Neuron (in vitro differentiated cells): ENCODE results near the gene ZFYVE1.
"Not testable (repeated sequence)": the region's sequence is repeated elsewhere in the genome, so short reads cannot be mapped to it uniquely, and the experiment has no call there.

Experiments
- H2AFZ ChIP-seq: one replicate; pipeline ENCODE4 v1.6.1; 2013; ENCODE audit warnings: low read depth, mild to moderate bottlenecking, inconsistent platforms, low read length, moderate library complexity
- H3K27me3 ChIP-seq: one replicate; pipeline ENCODE4 v1.6.1; 2013; ENCODE audit warnings: low read length; ENCODE audit not compliant: insufficient read depth
- H3K36me3 ChIP-seq: one replicate; pipeline ENCODE4 v1.6.1; 2013; ENCODE audit warnings: low read length; ENCODE audit not compliant: insufficient read depth
- H3K4me1 ChIP-seq: one replicate; pipeline ENCODE4 v1.6.1; 2013; ENCODE audit warnings: low read length; ENCODE audit not compliant: insufficient read depth
- H3K4me3 ChIP-seq: 2 replicates; pipeline ENCODE4 v1.5.1; 2013; ENCODE audit warnings: mild to moderate bottlenecking, low read length, moderate library complexity
- H3K9me3 ChIP-seq: one replicate; pipeline ENCODE4 v1.6.1; 2013; ENCODE audit warnings: low read length

ZFYVE1 gene

DNA sequence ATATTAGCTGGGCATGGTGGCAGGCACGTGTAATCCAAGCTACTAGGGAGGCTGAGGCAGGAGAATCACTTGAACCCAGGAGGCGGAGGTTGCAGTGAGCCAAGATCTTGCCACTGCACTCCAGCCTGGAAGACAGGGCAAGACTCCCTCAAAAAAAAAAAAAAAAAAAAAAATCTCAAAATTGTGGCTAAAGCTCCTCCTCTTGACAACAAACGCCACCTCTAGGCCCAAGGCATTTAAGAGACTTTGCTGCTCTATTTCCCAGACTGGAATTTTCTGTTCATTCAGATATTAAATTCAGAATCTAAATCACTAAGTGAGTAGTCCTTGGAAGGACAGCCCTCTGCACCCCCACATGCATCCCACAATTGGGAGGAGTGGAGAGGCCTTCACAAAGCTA is 1.4 kb downstream of the ZFYVE1 start:
- no peak overlapping the region for H2AFZ ChIP-seq
- H3K4me1 ChIP-seq, result peaks cover 21% of the 10 kb centered on the region
- H3K36me3 ChIP-seq, result peaks cover 26% of the 10 kb centered on the region
- H3K4me3 ChIP-seq, result peak overlapping the region; percentile 73
- no peaks in the 10 kb centered on the region for H3K27me3 ChIP-seq
- peaks cover under 1% of the 10 kb centered on the region for H3K9me3 ChIP-seq

DNA sequence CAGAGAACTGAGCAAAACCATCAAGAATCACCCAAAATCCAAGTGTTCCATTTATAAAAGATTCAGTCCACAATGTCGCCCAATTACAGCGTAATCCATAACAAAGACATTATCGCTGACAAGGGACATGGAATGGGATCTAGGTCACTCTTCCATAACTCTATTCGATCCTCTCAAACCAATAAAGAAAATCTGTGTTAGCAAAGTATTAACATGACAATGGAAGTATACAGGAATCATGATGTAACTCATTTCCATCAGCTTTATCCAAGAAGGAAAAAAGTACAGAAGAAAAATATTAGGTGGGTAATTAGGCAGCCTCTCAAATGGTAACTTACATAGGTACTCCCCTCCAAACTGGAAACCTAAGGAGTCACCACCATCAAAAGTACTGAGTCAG is 4.9 kb downstream of the ZFYVE1 start:
- peak overlapping the region; percentile 13 for H3K4me3 ChIP-seq
- peaks cover 35% of the 10 kb centered on the region for H3K36me3 ChIP-seq
- peaks cover 16% of the 10 kb centered on the region for H3K4me1 ChIP-seq
- H2AFZ ChIP-seq, result no peak overlapping the region
- H3K27me3 ChIP-seq, result no peaks in the 10 kb centered on the region
- peaks cover 2% of the 10 kb centered on the region for H3K9me3 ChIP-seq

DNA sequence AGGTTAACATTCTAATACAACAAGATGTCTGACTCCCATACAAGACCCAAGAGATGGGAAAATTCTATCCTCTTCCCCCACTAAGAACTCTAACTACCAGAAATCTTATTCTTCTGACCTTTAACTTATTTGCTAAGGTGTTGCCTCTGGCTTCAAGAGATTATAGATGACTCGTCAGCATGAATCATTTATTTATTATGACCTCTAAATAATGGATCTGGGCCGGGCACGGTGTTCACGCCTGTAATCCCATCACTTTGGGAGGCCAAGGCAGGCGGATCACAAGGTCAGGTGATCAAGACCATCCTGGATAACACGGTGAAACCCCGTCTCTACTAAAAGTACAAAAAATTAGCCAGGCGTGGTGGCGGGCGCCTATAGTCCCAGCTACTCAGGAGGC is 10.9 kb downstream of the ZFYVE1 start:
- not testable (repeated sequence) for H2AFZ ChIP-seq, H3K4me1 ChIP-seq, H3K27me3 ChIP-seq, H3K4me3 ChIP-seq, H3K9me3 ChIP-seq
- H3K36me3 ChIP-seq, result peaks cover 21% of the 10 kb centered on the region

DNA sequence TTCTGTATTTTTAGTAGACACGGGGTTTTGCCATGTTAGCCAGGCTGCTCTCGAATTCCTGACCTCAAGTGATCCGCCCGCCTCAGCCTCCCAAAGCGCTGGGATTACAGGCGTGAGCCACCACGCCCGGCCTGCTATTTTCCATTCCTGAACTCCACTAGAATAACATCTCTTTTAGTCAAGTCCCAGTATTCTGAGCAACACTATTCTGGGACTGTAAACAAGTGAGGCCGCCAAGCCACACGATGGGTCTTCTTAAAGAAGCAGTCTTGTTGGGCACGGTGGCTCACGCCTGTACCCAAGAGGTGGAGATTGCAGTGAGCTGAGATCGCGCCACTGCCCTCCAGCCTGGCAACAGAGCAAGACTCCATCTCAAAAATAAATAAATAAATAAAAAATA is 11.4 kb downstream of the ZFYVE1 start:
- H3K27me3 ChIP-seq, H3K9me3 ChIP-seq, H3K4me1 ChIP-seq, H3K4me3 ChIP-seq, H2AFZ ChIP-seq: not testable (repeated sequence)
- H3K36me3 ChIP-seq, result peaks cover 21% of the 10 kb centered on the region

DNA sequence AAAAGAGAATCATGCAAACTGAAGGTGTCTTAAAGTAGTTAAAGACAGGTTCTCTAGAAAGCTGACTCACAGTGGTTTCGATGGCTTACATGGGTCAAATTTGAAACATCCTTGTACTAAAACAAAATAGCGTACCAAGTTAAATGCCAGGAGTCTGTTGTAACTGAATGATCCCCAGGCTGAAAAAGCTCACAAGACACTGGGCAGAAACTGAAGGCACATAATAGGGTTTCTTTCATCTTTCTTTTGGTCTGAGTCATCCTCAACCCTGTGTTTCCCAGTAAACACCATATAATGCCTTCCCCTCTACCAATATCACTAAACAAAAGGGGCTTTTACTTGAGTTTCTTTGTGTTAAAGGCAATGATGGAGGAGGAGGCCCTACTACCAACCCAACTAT is 12.8 kb downstream of the ZFYVE1 start:
- no peaks in the 10 kb centered on the region for H3K27me3 ChIP-seq
- H2AFZ ChIP-seq, result no peak overlapping the region
- no peak overlapping the region for H3K4me3 ChIP-seq
- H3K36me3 ChIP-seq, result peaks cover 21% of the 10 kb centered on the region
- no peaks in the 10 kb centered on the region for H3K4me1 ChIP-seq
- peaks cover 2% of the 10 kb centered on the region for H3K9me3 ChIP-seq

DNA sequence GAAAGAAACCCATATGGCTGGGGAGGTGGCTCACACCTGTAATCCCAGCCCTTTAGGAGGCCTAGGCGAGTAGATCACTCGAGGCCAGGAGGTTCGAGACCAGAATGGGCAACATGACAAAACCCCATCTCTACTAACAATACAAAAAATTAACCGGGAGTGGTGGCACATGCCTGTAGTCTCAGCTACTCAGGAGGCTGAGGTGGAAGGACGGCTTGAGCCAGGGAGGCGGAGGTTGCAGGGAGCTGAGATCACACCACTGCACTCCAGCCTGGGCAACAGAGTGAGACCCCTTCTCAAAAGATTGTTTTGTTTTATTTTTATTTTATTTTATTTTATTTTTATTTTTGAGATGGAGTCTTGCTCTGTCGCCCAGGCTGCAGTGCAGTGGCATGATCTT is 15.7 kb downstream of the ZFYVE1 start:
- H2AFZ ChIP-seq, H3K4me1 ChIP-seq, H3K9me3 ChIP-seq, H3K27me3 ChIP-seq, H3K4me3 ChIP-seq: not testable (repeated sequence)
- H3K36me3 ChIP-seq, result peaks cover 19% of the 10 kb centered on the region

DNA sequence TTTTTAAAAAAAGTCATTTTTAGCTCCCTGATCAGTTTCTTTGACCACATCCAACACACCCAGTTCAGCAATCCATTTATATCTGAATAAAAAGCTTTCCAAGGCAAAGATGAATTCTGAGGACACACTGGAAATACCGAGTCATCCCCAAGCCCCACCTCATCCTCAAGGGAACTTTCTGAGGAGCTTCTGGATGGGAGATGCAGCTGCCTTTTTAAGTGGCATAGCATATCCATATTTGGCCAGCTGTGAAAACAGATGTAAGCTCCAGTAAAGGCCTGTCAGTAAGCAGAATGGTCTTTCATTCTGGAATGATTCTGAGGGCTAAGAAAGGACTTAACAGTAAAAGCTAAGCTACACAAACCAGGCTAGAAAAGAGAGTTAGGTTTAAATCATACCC is 18.4 kb downstream of the ZFYVE1 start:
- Histone ChIP-seq H3K36me3 (peaks cover 16% of the 10 kb centered on the region), H3K27me3 (no peaks in the 10 kb centered on the region), H3K4me1 (no peaks in the 10 kb centered on the region), H3K4me3 (no peak overlapping the region), H2AFZ (no peak overlapping the region), H3K9me3 (peaks cover 2% of the 10 kb centered on the region)

DNA sequence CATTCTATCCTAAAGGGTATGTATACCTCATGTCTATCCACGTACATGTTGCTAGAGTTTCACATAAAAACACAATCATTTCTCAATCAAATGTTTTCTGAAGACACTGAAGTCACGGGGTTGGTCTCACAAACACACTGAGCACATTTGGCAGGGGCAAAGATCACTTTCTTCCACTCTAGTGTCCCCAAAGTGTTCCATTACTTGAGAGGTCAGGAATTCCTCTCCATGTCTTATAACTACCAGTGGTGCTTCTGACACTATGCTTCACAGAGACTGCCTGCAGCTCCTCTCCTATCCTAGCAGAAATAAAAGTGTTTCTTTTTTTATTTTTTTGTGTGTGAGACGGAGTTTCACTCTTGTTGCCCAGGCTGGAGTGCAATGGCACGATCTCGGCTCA is 19.1 kb downstream of the ZFYVE1 start:
- H3K36me3 ChIP-seq, result peaks cover 13% of the 10 kb centered on the region

DNA sequence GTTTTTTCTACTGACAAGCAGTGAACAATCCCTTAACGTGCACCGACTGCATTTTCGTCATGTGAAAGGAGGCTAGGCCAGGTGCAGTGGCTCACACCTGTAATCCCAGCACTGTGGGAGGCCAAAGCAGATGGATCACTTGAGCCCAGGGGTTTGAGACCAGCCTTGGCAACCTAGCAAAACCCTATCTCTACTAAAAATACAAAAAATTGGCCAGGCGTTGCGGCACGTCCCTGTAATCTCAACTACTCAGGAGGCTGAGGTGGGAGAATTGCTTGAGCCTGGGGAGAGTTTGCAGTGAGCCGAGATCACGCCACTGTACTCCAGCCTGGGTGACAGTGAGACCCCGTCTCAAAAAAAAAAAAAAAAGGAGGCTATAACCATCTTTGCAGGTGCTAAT is 22.3 kb downstream of the ZFYVE1 start:
- H2AFZ ChIP-seq, H3K9me3 ChIP-seq, H3K4me3 ChIP-seq, H3K36me3 ChIP-seq, H3K4me1 ChIP-seq, H3K27me3 ChIP-seq: not testable (repeated sequence)

More for the DNA sequence above, 19.1 kb downstream of the ZFYVE1 start:
- H3K4me1 ChIP-seq, result no peaks in the 10 kb centered on the region
- H3K27me3 ChIP-seq, result no peaks in the 10 kb centered on the region
- H3K4me3 ChIP-seq, result no peak overlapping the region
- peaks cover 2% of the 10 kb centered on the region for H3K9me3 ChIP-seq
- H2AFZ ChIP-seq, result no peak overlapping the region

DNA sequence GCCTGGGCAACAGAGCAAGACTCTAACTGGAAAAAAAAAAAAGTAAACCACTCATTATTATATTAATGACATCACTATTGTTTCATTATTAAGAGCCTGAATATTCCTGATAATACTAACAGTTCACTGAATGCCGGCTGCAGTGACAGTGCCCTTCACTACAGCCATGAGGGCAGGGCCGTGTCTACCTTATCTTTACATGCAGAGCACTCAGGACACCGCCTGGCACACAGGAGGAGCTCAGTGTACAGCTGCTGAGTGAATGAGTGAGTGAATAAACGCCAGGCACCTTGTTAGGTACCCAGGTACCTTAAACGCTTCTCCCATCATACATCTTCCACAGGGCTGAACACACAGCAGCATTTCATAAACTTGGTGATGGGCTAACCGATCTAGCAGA is 23.2 kb downstream of the ZFYVE1 start:
- Histone ChIP-seq H3K9me3 (no peaks in the 10 kb centered on the region), H3K36me3 (peaks cover 9% of the 10 kb centered on the region), H3K4me3 (no peak overlapping the region), H3K4me1 (no peaks in the 10 kb centered on the region), H3K27me3 (no peaks in the 10 kb centered on the region), H2AFZ (no peak overlapping the region)

DNA sequence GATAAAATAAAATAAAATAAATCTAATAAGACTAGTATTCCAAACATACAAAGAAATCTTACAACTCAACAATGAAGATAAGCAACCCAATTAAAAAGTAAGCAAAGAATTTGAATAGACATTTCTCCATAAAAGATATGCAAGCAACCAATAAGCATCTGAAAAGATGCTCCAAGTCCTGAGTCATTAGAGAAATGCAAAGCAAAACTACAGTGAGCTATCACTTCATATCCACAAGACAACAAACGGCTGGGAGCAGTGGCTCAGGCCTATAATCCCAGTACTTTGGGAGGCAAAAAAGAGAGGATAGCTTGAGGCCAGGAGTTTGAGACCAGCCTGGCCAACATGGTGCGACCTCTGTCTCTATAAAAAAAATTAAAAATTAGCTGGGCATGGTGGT is 26.8 kb downstream of the ZFYVE1 start:
- no peak overlapping the region for H2AFZ ChIP-seq
- no peaks in the 10 kb centered on the region for H3K9me3 ChIP-seq
- no peak overlapping the region for H3K4me3 ChIP-seq
- H3K27me3 ChIP-seq, result no peaks in the 10 kb centered on the region
- no peaks in the 10 kb centered on the region for H3K4me1 ChIP-seq
- H3K36me3 ChIP-seq, result peaks cover 27% of the 10 kb centered on the region

DNA sequence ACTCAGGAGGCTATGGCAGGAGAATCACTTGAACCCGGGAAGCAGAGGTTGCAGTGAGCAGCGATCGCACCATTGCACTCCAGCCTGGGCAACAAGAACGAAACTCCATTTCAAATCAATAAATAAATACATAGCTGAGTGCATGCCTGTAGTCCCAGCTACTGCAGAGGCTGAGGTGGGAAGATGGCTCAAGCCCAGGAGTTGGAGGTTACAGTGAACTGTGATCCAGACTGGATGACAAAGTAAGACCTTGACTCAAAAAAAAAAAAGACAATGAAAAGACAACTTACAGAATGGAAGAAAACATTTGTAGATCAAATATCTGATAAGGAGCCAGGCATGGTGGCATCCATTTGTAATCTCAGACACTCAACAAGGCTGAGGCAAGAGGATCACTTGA is 27.6 kb downstream of the ZFYVE1 start:
- Histone ChIP-seq H3K4me1 (no peaks in the 10 kb centered on the region), H2AFZ (no peak overlapping the region), H3K36me3 (peaks cover 32% of the 10 kb centered on the region), H3K4me3 (no peak overlapping the region), H3K27me3 (no peaks in the 10 kb centered on the region), H3K9me3 (no peaks in the 10 kb centered on the region)

DNA sequence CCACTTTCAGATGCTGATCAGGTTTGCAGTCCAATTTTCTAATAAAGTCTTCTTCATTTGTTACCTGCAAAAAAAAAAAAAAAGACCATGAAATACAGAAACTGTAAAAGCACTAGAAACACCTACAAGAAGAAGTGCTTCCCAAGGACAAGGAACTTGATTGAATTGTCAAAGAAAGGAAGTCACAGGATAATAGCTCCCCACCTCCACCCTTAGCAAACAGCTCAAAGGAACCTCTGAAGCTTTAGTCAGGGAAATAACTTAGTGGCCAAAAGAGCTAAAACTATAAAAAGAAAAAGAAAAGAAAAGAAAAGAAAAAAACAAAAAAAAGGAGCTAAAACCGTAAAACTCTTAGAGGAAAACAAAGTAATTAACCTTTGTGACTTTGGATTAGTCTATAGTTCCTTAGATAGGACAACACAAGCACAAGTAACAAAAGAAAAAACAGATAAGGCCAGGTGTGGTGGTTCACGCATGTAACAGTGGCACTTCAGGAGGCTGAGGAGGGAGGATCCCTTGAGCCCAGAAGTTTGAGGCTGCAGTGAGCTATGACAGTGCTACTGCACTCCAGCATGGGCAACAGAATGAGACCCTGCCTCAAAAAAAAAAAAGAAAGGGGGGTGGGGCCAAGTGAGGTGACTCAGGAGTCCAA is 28.5 kb downstream of the ZFYVE1 start:
- no peaks in the 10 kb centered on the region for H3K9me3 ChIP-seq
- no peaks in the 10 kb centered on the region for H3K27me3 ChIP-seq
- H3K36me3 ChIP-seq, result peaks cover 32% of the 10 kb centered on the region
- no peaks in the 10 kb centered on the region for H3K4me1 ChIP-seq
- no peak overlapping the region for H3K4me3 ChIP-seq
- no peak overlapping the region for H2AFZ ChIP-seq

DNA sequence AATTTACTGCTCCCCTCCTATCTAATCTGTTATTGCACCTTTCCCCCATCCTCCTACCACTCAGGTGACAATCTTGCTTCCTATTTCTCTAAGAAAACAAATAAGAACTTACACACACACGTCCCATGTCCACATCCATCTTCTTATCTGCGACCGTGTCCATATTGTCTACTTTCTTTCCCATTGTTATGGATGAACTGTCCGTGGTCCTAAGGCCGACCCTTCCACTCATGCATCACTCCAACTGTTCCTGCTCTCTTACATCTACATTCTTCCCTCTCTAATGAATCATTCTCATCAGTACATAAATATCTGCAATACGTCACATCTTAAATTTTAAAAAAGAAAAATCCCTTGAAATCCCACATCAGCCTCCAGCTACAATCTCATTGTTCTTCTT is 30.0 kb downstream of the ZFYVE1 start:
- peaks cover 42% of the 10 kb centered on the region for H3K36me3 ChIP-seq
- H3K4me1 ChIP-seq, result no peaks in the 10 kb centered on the region
- no peaks in the 10 kb centered on the region for H3K27me3 ChIP-seq
- H3K4me3 ChIP-seq, result no peak overlapping the region
- H3K9me3 ChIP-seq, result no peaks in the 10 kb centered on the region
- no peak overlapping the region for H2AFZ ChIP-seq
